Naive thymus-derived CD4-positive, alpha-beta T cell (primary cell): ENCODE data around the gene VWA1. TPM values are rescaled to one million over a fixed set of nuclear protein-coding genes. Genes with fewer than 3 reads are reported as not detected.

Experiments
- ATAC-seq: fragments of 150-1000 bp; cut with Tn5 transposase; 2 replicates; pipeline ENCODE4 v1.10.0; 2021; ENCODE audit warnings: mild to moderate bottlenecking, moderate library complexity
- CTCF ChIA-PET: fragments of 350-600 bp; sonication (Branson Sonifier 250); formaldehyde crosslinking; loops from one replicate; lab custom pipeline; 2021; ENCODE audit warnings: antibody characterized with exemption; lab: Charles Lee
- POLR2A ChIA-PET: fragments of 350-600 bp; sonication (Branson Sonifier 250); formaldehyde crosslinking; loops from one replicate; lab custom pipeline; 2021; ENCODE audit warnings: antibody characterized with exemption, inconsistent platforms; lab: Charles Lee
- DNase-seq, 9 donors: peaks; one replicate each; pipeline versions ENCODE4 v3.0.0 to v3.0.0-alpha.2; 2020 to 2022; ENCODE audit warnings: mixed read lengths in 1 of 9
- H3K27ac ChIP-seq: one replicate; pipeline ENCODE4 v1.7.0; 2013; ENCODE audit warnings: mild to moderate bottlenecking, low read depth, low read length, moderate library complexity
- H3K27me3 ChIP-seq, 2 donors: one replicate each; pipeline ENCODE4 v1.7.0; 2013; ENCODE audit warnings: low read length in 2 of 2, mild to moderate bottlenecking in 2 of 2, moderate library complexity in 2 of 2; ENCODE audit not compliant: control insufficient read depth in 2 of 2, insufficient read depth in 2 of 2
- H3K36me3 ChIP-seq, 3 experiments: 1 replicate in 2 of 3; 2 replicates in 1 of 3; pipeline ENCODE4 v1.7.0; 2013; ENCODE audit warnings: low read length in 3 of 3, mild to moderate bottlenecking in 3 of 3, moderate library complexity in 1 of 3; ENCODE audit not compliant: insufficient read depth in 3 of 3, control insufficient read depth in 2 of 3
- H3K4me1 ChIP-seq, 2 donors: one replicate each; pipeline ENCODE4 v1.7.0; 2013; ENCODE audit warnings: low read length in 2 of 2, mild to moderate bottlenecking in 2 of 2, moderate library complexity in 1 of 2; ENCODE audit not compliant: control insufficient read depth in 2 of 2, insufficient read depth in 2 of 2
- H3K4me3 ChIP-seq: 2 replicates; pipeline ENCODE4 v1.7.0; 2013; ENCODE audit warnings: mild to moderate bottlenecking, low read length
- H3K9me3 ChIP-seq, 3 experiments: 1 replicate in 2 of 3; 2 replicates in 1 of 3; pipeline ENCODE4 v1.7.0; 2013; ENCODE audit warnings: low read length in 3 of 3; ENCODE audit not compliant: control insufficient read depth in 2 of 3
- H3K27ac Mint-ChIP-seq, 9 donors: one replicate each; pipeline ENCODE4 v1.8.0; 2020 to 2022; ENCODE audit warnings: mixed read lengths in 9 of 9, mild to moderate bottlenecking in 8 of 9, moderate library complexity in 5 of 9, inconsistent platforms in 2 of 9
- H3K27me3 Mint-ChIP-seq, 5 donors: one replicate each; pipeline ENCODE4 v1.8.0; 2021 to 2022; ENCODE audit warnings: mixed read lengths in 5 of 5, mild to moderate bottlenecking in 1 of 5
- H3K36me3 Mint-ChIP-seq, 5 donors: one replicate each; pipeline ENCODE4 v1.8.0; 2020 to 2022; ENCODE audit warnings: mixed read lengths in 5 of 5, mild to moderate bottlenecking in 3 of 5, inconsistent platforms in 1 of 5
- H3K4me1 Mint-ChIP-seq, 7 donors: one replicate each; pipeline ENCODE4 v1.8.0; 2020 to 2022; ENCODE audit warnings: mixed read lengths in 7 of 7, mild to moderate bottlenecking in 3 of 7, inconsistent platforms in 1 of 7
- H3K4me3 Mint-ChIP-seq, 10 donors: one replicate each; pipeline ENCODE4 v1.8.0; 2020 to 2022; ENCODE audit warnings: mild to moderate bottlenecking in 10 of 10, mixed read lengths in 10 of 10, moderate library complexity in 6 of 10, inconsistent platforms in 2 of 10
- H3K9me3 Mint-ChIP-seq, 11 donors: one replicate each; pipeline ENCODE4 v1.8.0; 2020 to 2022; ENCODE audit warnings: mixed read lengths in 11 of 11, mild to moderate bottlenecking in 4 of 11, inconsistent platforms in 1 of 11, moderate library complexity in 1 of 11
- intact Hi-C, 2 donors: fragments of 100-400 bp; cut with micrococcal nuclease; formaldehyde crosslinking; loops; one replicate each; pipeline ENCODE4 v1.15.1; 2023
- polyA plus RNA-seq, 2 donors: library from polyadenylated mRNA; unstranded; fragments of 300-500 nt; fragmentation: Illumina TruSeq; gene quantifications; one replicate each; pipeline ENCODE4 v1.2.3, GENCODE V29; 2021
- total RNA-seq, 6 experiments: library from RNA in 5 of 6; stranded (reverse) in 5 of 6; gene quantifications; 1 replicate in 5 of 6; 2 replicates in 1 of 6; pipeline ENCODE4 v1.2.3 and lab custom pipeline; 2021 to 2026

VWA1 gene, protein sequence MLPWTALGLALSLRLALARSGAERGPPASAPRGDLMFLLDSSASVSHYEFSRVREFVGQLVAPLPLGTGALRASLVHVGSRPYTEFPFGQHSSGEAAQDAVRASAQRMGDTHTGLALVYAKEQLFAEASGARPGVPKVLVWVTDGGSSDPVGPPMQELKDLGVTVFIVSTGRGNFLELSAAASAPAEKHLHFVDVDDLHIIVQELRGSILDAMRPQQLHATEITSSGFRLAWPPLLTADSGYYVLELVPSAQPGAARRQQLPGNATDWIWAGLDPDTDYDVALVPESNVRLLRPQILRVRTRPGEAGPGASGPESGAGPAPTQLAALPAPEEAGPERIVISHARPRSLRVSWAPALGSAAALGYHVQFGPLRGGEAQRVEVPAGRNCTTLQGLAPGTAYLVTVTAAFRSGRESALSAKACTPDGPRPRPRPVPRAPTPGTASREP
- total RNA-seq (1 to 10 TPM in 1 of 5 experiments, under 1 TPM in 1, not detected in 3; 0.15 to 1.2 TPM), polyA plus RNA-seq (not detected), total RNA-seq (lab: John Stamatoyannopoulos, UW) (not detected)

DNA sequence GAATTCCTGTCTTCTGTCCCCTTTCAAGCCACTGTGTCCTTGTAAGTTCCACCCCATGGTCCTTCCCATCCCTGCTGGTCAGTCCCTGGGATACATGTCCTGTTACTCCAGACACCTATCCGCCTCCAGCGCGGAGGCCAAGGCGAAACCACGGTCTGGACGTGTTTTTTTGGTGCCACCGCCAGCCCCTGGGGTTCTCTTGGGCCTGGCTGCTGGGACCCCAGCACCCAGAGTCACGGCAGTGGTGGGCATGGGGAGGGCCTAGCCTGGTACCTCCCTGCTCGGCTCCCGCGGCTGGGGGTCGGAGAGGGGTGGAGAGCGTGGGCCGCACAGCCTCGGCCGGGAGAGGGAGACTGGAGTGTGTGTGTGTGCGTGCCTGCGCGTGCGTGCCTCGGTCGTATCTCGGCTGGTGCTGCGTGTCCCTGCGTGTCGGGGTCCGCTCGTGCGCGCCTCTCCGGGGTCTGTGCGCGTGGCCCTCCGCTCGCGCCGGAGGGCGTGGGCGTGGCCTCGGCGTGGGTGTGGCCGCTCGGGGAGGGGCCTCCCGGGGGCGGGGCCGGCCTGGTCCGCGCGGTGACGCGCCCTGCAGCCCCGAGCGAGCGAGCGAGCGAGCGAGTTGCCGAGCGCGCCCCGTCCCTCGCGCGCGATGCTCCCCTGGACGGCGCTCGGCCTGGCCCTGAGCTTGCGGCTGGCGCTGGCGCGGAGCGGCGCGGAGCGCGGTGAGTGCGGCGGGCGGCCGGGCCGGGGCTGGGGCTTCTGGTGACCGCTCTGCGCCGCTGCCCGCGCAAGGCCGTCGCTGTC, at the start of gene VWA1:
Gene VWA1 (plus strand): TSS at position 585 of the 798 bp plus-strand sequence. CDS start 59 bp downstream, at position 644.
- Mint-ChIP-seq H3K4me3 (peak within 1 kb of the TSS in 9 of 10 donors; percentile 36 to 80 (median 65)), H3K27ac (no peak within 1 kb of the TSS), H3K9me3 (no peaks in the 10 kb centered on the region), H3K27me3 (peaks cover 4 to 15% (median 7%) of the 10 kb centered on the region in 5 donors), H3K4me1 (peaks cover 0 to 9% (median 5%) of the 10 kb centered on the region in 7 donors), H3K36me3 (no peaks in the 10 kb centered on the region)
- Histone ChIP-seq H3K27ac (no peak within 1 kb of the TSS), H3K27me3 (peaks cover 0 to 28% of the 10 kb centered on the region in 2 donors), H3K4me3 (no peak within 1 kb of the TSS), H3K36me3 (no peaks in the 10 kb centered on the region), H3K4me1 (peaks cover 0 to 13% of the 10 kb centered on the region in 2 donors), H3K9me3 (no peaks in the 10 kb centered on the region)
- ATAC-seq (peak; percentile 86), DNase-seq (peak; percentile 36 to 88 (median 48))
- ChIA-PET CTCF (no interaction called here), POLR2A (no interaction called here)
- intact Hi-C loops, result no loop called here

- H3K36me3 Mint-ChIP-seq, result peaks cover 4 to 30% (median 16%) of the 10 kb centered on the region in 5 donors
- peaks cover 0 to 5% (median 0%) of the 10 kb centered on the region in 7 donors for H3K4me1 Mint-ChIP-seq
- CTCF ChIA-PET, result no interaction called here
Observed at GRCh38 chr1:1385931-1386330, 49.6 kb upstream of the VWA1 start.

GRCh38 chr1:1387098-1388077, 48.1 kb upstream of the VWA1 start:
- Mint-ChIP-seq H3K9me3 (no peaks in the 10 kb centered on the region), H3K4me3 (no peak overlapping the region), H3K27me3 (no peaks in the 10 kb centered on the region), H3K36me3 (peaks cover 8 to 40% (median 22%) of the 10 kb centered on the region in 5 donors), H3K4me1 (peaks cover 0 to 5% (median 0%) of the 10 kb centered on the region in 7 donors), H3K27ac (no peak overlapping the region)
- Histone ChIP-seq H3K4me1 (no peaks in the 10 kb centered on the region), H3K27me3 (no peaks in the 10 kb centered on the region), H3K4me3 (no peak overlapping the region), H3K27ac (no peak overlapping the region), H3K36me3 (peaks cover 30 to 71% (median 39%) of the 10 kb centered on the region in 3 experiments), H3K9me3 (no peaks in the 10 kb centered on the region)
- intact Hi-C loops, result no loop called here
- POLR2A ChIA-PET, result interaction anchor here (0.6 to 3.4 kb wide), 3 partner anchors 12 to 990 kb away, joined by 3 to 12 read pairs (median 3); partner anchors contain the start of genes AURKAIP1 and CCNL2
- CTCF ChIA-PET, result interaction anchor here (0.8 kb wide), 1 partner anchor 12 kb away, joined by 3 read pairs; the partner anchor contains the start of gene CCNL2
- DNase-seq, result no peak
- ATAC-seq, result no peak

More at GRCh38 chr1:1385931-1386330, 49.6 kb upstream of the VWA1 start:
- peaks cover 25 to 56% (median 31%) of the 10 kb centered on the region in 3 experiments for H3K36me3 ChIP-seq
- no peaks in the 10 kb centered on the region for H3K9me3 Mint-ChIP-seq
- H3K27ac ChIP-seq, result no peak overlapping the region
- intact Hi-C loops, result no loop called here
- DNase-seq, result no peak
- H3K9me3 ChIP-seq, result no peaks in the 10 kb centered on the region
- no peak overlapping the region for H3K4me3 ChIP-seq
- no peaks in the 10 kb centered on the region for H3K27me3 ChIP-seq
- no peaks in the 10 kb centered on the region for H3K4me1 ChIP-seq
- H3K27ac Mint-ChIP-seq, result peak overlapping the region in 1 of 9 donors; percentile 38
- H3K27me3 Mint-ChIP-seq, result no peaks in the 10 kb centered on the region
- POLR2A ChIA-PET, result interaction anchor here (1.6 to 3.4 kb wide), 2 partner anchors 13 to 21 kb away, joined by 3 to 12 read pairs; partner anchors contain the start of genes CCNL2 and MRPL20
- no peak for ATAC-seq
- no peak overlapping the region for H3K4me3 Mint-ChIP-seq

GRCh38 chr1:1388078-1388472, 47.4 kb upstream of the VWA1 start:
- Histone ChIP-seq H3K27ac (no peak overlapping the region), H3K4me3 (no peak overlapping the region), H3K27me3 (no peaks in the 10 kb centered on the region), H3K36me3 (peaks cover 36 to 78% (median 46%) of the 10 kb centered on the region in 3 experiments), H3K9me3 (no peaks in the 10 kb centered on the region), H3K4me1 (no peaks in the 10 kb centered on the region)
- Mint-ChIP-seq H3K9me3 (no peaks in the 10 kb centered on the region), H3K27me3 (no peaks in the 10 kb centered on the region), H3K4me1 (peaks cover 0 to 8% (median 0%) of the 10 kb centered on the region in 7 donors), H3K27ac (no peak overlapping the region), H3K36me3 (peaks cover 8 to 46% (median 25%) of the 10 kb centered on the region in 5 donors), H3K4me3 (no peak overlapping the region)
- intact Hi-C loops, result no loop called here
- ATAC-seq, result no peak
- ChIA-PET CTCF (interaction anchor here (0.8 kb wide), 1 partner anchor 11 kb away, joined by 3 read pairs; the partner anchor contains the start of gene CCNL2), POLR2A (interaction anchor here (0.6 to 3.4 kb wide), 3 partner anchors 11 to 990 kb away, joined by 3 to 12 read pairs (median 3); partner anchors contain the start of genes AURKAIP1 and CCNL2)
- DNase-seq, result no peak

GRCh38 chr1:1390675-1391074, 44.8 kb upstream of the VWA1 start:
- no peaks in the 10 kb centered on the region for H3K27me3 ChIP-seq
- H3K4me3 ChIP-seq, result no peak overlapping the region
- intact Hi-C loops, result no loop called here
- no peak overlapping the region for H3K27ac ChIP-seq
- Mint-ChIP-seq H3K27me3 (no peaks in the 10 kb centered on the region), H3K9me3 (no peaks in the 10 kb centered on the region), H3K36me3 (peaks cover 8 to 67% (median 33%) of the 10 kb centered on the region in 5 donors), H3K27ac (no peak overlapping the region), H3K4me3 (no peak overlapping the region), H3K4me1 (peaks cover 7 to 23% (median 12%) of the 10 kb centered on the region in 7 donors)
- no peaks in the 10 kb centered on the region for H3K4me1 ChIP-seq
- peaks cover 57 to 96% (median 58%) of the 10 kb centered on the region in 3 experiments for H3K36me3 ChIP-seq
- ChIA-PET CTCF (no interaction called here), POLR2A (interaction anchor here (1.0 to 9.8 kb wide), 3 partner anchors 9 to 17 kb away, joined by 3 to 80 read pairs (median 4); partner anchors contain the start of genes AURKAIP1 and MRPL20)
- DNase-seq (no peak), ATAC-seq (no peak)
- H3K9me3 ChIP-seq, result no peaks in the 10 kb centered on the region
